HG03558 (cell line): ENCODE data around the gene IGFBP5.

ENCODE experiments used
- ATAC-seq: cut with Tn5 transposase; IDR thresholded peaks from one replicate; pipeline ENCODE4 v1.9.1; 2021; ENCODE audit warnings: moderate number of reproducible peaks; ENCODE audit not compliant: unreplicated experiment; ENCODE audit errors: extremely low read depth

IGFBP5 gene

GRCh38 chr2:216715402-216715974, 20.1 kb upstream of the IGFBP5 start:
- ATAC-seq, result no peak

GRCh38 chr2:216714376-216714775, 19.0 kb upstream of the IGFBP5 start:
- no peak for ATAC-seq

- no peak for ATAC-seq
These were observed 18.5 kb upstream of the IGFBP5 start for GRCh38 chr2:216713691-216714336.

GRCh38 chr2:216711348-216711747, 16.0 kb upstream of the IGFBP5 start:
- no peak for ATAC-seq

GRCh38 chr2:216710551-216711301, 15.4 kb upstream of the IGFBP5 start:
- no peak for ATAC-seq

- no peak for ATAC-seq
These were observed 7.4 kb upstream of the IGFBP5 start for GRCh38 chr2:216702756-216703155.

- no peak for ATAC-seq
These were observed 6.2 kb upstream of the IGFBP5 start for GRCh38 chr2:216701544-216701943.

GRCh38 chr2:216700781-216701180, 5.4 kb upstream of the IGFBP5 start:
- no peak for ATAC-seq

- no peak for ATAC-seq
These were observed 4.8 kb upstream of the IGFBP5 start for GRCh38 chr2:216700088-216700567.

- no peak for ATAC-seq
These were observed 3.5 kb upstream of the IGFBP5 start for GRCh38 chr2:216698895-216699294.

GRCh38 chr2:216698293-216698692, 2.9 kb upstream of the IGFBP5 start:
- no peak for ATAC-seq

GRCh38 chr2:216696751-216697560, 1.6 kb upstream of the IGFBP5 start:
- ATAC-seq, result no peak

GRCh38 chr2:216696321-216696720, 972 bp upstream of the IGFBP5 start:
- ATAC-seq, result no peak

- ATAC-seq, result no peak
These were observed 527 bp downstream of the IGFBP5 start for GRCh38 chr2:216694826-216695217.

- ATAC-seq, result no peak
These were observed 1.1 kb downstream of the IGFBP5 start for GRCh38 chr2:216694082-216694825.

- no peak for ATAC-seq
These were observed 1.8 kb downstream of the IGFBP5 start for GRCh38 chr2:216693414-216694080.

- ATAC-seq, result no peak
These were observed 2.5 kb downstream of the IGFBP5 start for GRCh38 chr2:216692636-216693413.

GRCh38 chr2:216690853-216691741, 4.3 kb downstream of the IGFBP5 start:
- ATAC-seq, result no peak
